HEK293T (cell line): ENCODE data around the gene TCEAL4.

Experiments
- ARNT ChIP-seq: fragments of 450-650 bp; IDR thresholded peaks from 2 replicates; pipeline ENCODE4 v1.6.1; 2017; ENCODE audit warnings: mild to moderate bottlenecking
- FOXA1 ChIP-seq: fragments of 450-650 bp; IDR thresholded peaks from 2 replicates; pipeline ENCODE4 v1.6.1; 2016; ENCODE audit warnings: mild to moderate bottlenecking
- HDGF ChIP-seq: fragments of 450-650 bp; IDR thresholded peaks from 2 replicates; pipeline ENCODE4 v1.6.1; 2017; ENCODE audit warnings: antibody characterized with exemption, borderline replicate concordance
- LEF1 ChIP-seq: fragments of 450-650 bp; IDR thresholded peaks from 2 replicates; pipeline ENCODE4 v1.6.1; 2017; ENCODE audit warnings: mild to moderate bottlenecking, borderline replicate concordance
- NFRKB ChIP-seq: fragments of 450-650 bp; IDR thresholded peaks from 2 replicates; pipeline ENCODE4 v1.6.1; 2016; ENCODE audit warnings: mild to moderate bottlenecking, moderate library complexity
- SP1 ChIP-seq: fragments of 450-650 bp; IDR thresholded peaks from 2 replicates; pipeline ENCODE4 v1.6.1; 2017
- SUZ12 ChIP-seq: fragments of 450-650 bp; IDR thresholded peaks from 2 replicates; pipeline ENCODE4 v1.6.1; 2016; ENCODE audit warnings: mild to moderate bottlenecking
- TARDBP ChIP-seq: fragments of 450-650 bp; IDR thresholded peaks from 2 replicates; pipeline ENCODE4 v1.6.1; 2016
- ZNF384 ChIP-seq: fragments of 450-650 bp; IDR thresholded peaks from 2 replicates; pipeline ENCODE4 v1.6.1; 2016

GRCh38 chrX:103540145-103540544, 45.2 kb upstream of the TCEAL4 start:
- TF ChIP-seq SUZ12 (no peak), HDGF (no peak), LEF1 (no peak), ARNT (no peak), NFRKB (no peak), ZNF384 (no peak), FOXA1 (no peak), SP1 (no peak), TARDBP (no peak)
